IMR-90 (cell line): ENCODE results near the gene TSPEAR. TPM values are rescaled to one million over a fixed set of nuclear protein-coding genes. Genes with fewer than 3 reads are reported as not detected.

Experiments used
- ATAC-seq: fragments of 200-7000 bp; cut with Tn5 transposase; 2 replicates; pipeline ENCODE4 v1.9.1; 2020; ENCODE audit warnings: low read depth, mild to moderate bottlenecking, moderate library complexity
- BruUV-seq: library from RNA; stranded (reverse); fragments of 400-500 nt; replicated peaks from 2 replicates; lab custom pipeline; 2021; lab: Mats Ljungman, UMichigan
- CTCF ChIA-PET: fragments of 300-600 bp; formaldehyde crosslinking; extraction: SDS; loops from one replicate; lab custom pipeline; 2021; ENCODE audit warnings: antibody characterized with exemption; lab: Yijun Ruan, JAX
- POLR2A ChIA-PET: fragments of 300-600 bp; sonication (Branson Sonifier 250); formaldehyde crosslinking; loops from one replicate; lab custom pipeline; 2022; ENCODE audit warnings: antibody characterized with exemption; ENCODE audit not compliant: unreplicated experiment; lab: Charles Lee
- DNase-seq: peaks from one replicate; pipeline ENCODE4 v3.0.0; 2013
- H2AFZ ChIP-seq: replicated peaks from 2 replicates; pipeline ENCODE3; 2013; ENCODE audit warnings: low read length, mild to moderate bottlenecking; ENCODE audit not compliant: poor library complexity
- H2AK5ac ChIP-seq: 2 replicates; pipeline ENCODE4 v1.6.1; 2013; ENCODE audit warnings: low read depth, low read length, inconsistent platforms
- H2AK9ac ChIP-seq: replicated peaks from 2 replicates; pipeline ENCODE3; 2013; ENCODE audit warnings: mild to moderate bottlenecking, low read depth, low read length, moderate library complexity; ENCODE audit not compliant: poor library complexity
- H2BK120ac ChIP-seq: 2 replicates; pipeline ENCODE4 v1.6.1; 2013; ENCODE audit warnings: low read depth, low read length, inconsistent platforms
- H2BK15ac ChIP-seq: 3 replicates; pipeline ENCODE4 v1.6.1; 2013; ENCODE audit warnings: low read depth, low read length, inconsistent platforms
- H2BK20ac ChIP-seq: 2 replicates; pipeline ENCODE4 v1.6.1; 2013; ENCODE audit warnings: low read depth, mild to moderate bottlenecking, inconsistent platforms, low read length, moderate library complexity
- H2BK5ac ChIP-seq: 2 replicates; pipeline ENCODE4 v1.6.1; 2013; ENCODE audit warnings: mild to moderate bottlenecking, low read depth, low read length, inconsistent platforms; ENCODE audit not compliant: poor library complexity, severe bottlenecking
- H3K14ac ChIP-seq: replicated peaks from 2 replicates; pipeline ENCODE4 v1.6.1; 2013; ENCODE audit warnings: low read depth, low read length, inconsistent platforms
- H3K18ac ChIP-seq: 2 replicates; pipeline ENCODE4 v1.6.1; 2013; ENCODE audit warnings: low read depth, low read length, control low read depth
- H3K23ac ChIP-seq: 2 replicates; pipeline ENCODE4 v1.6.1; 2013; ENCODE audit warnings: low read depth, low read length, inconsistent platforms
- H3K27ac ChIP-seq: 2 replicates; pipeline ENCODE4 v1.5.1; 2013; ENCODE audit warnings: mild to moderate bottlenecking, control low read depth, low read length; ENCODE audit not compliant: insufficient read depth
- H3K27me3 ChIP-seq: 2 replicates; pipeline ENCODE4 v1.6.1; 2013; ENCODE audit warnings: low read length; ENCODE audit not compliant: control insufficient read depth, insufficient read depth
- H3K36me3 ChIP-seq: 2 replicates; pipeline ENCODE4 v1.6.1; 2013; ENCODE audit warnings: low read length, mixed read lengths; ENCODE audit not compliant: control insufficient read depth, insufficient read depth
- H3K4ac ChIP-seq: 2 replicates; pipeline ENCODE4 v1.6.1; 2013; ENCODE audit warnings: low read depth, low read length, inconsistent platforms
- H3K4me1 ChIP-seq: 2 replicates; pipeline ENCODE4 v1.6.1; 2013; ENCODE audit warnings: low read length, mixed read lengths; ENCODE audit not compliant: control insufficient read depth, insufficient read depth
- H3K4me2 ChIP-seq: 2 replicates; pipeline ENCODE4 v1.6.1; 2013; ENCODE audit warnings: low read depth, mild to moderate bottlenecking, control low read depth, low read length, moderate library complexity
- H3K4me3 ChIP-seq: 2 replicates; pipeline ENCODE4 v1.5.1; 2013; ENCODE audit warnings: low read depth, mild to moderate bottlenecking, control low read depth, low read length, moderate library complexity; ENCODE audit not compliant: insufficient read depth
- H3K56ac ChIP-seq: 2 replicates; pipeline ENCODE4 v1.6.1; 2013; ENCODE audit warnings: low read length, inconsistent platforms; ENCODE audit not compliant: insufficient read depth; ENCODE audit errors: extremely low read depth
- H3K79me1 ChIP-seq, 2 experiments: 2 replicates each; pipeline ENCODE4 v1.6.1; 2013; ENCODE audit warnings: low read length in 2 of 2, inconsistent platforms in 1 of 2, low read depth in 1 of 2
- H3K9ac ChIP-seq: 2 replicates; pipeline ENCODE4 v1.6.1; 2013; ENCODE audit warnings: low read depth, low read length, control low read depth
- H3K9me1 ChIP-seq: 2 replicates; pipeline ENCODE4 v1.6.1; 2013; ENCODE audit warnings: low read length, inconsistent platforms; ENCODE audit not compliant: insufficient read depth
- H3K9me3 ChIP-seq: 2 replicates; pipeline ENCODE4 v1.6.1; 2013; ENCODE audit warnings: low read length; ENCODE audit not compliant: control insufficient read depth, insufficient read depth
- H4K20me1 ChIP-seq: 2 replicates; pipeline ENCODE4 v1.6.1; 2013; ENCODE audit warnings: low read length, inconsistent platforms; ENCODE audit not compliant: insufficient read depth
- H4K5ac ChIP-seq: 2 replicates; pipeline ENCODE4 v1.6.1; 2013; ENCODE audit warnings: mild to moderate bottlenecking, low read depth, low read length, control low read depth
- H4K8ac ChIP-seq, 2 experiments: 2 replicates each; pipeline ENCODE4 v1.6.1; 2013; ENCODE audit warnings: low read depth in 2 of 2, low read length in 2 of 2, control low read depth in 1 of 2, inconsistent platforms in 1 of 2
- H4K91ac ChIP-seq: 2 replicates; pipeline ENCODE4 v1.6.1; 2013; ENCODE audit warnings: low read depth, low read length, inconsistent platforms; ENCODE audit not compliant: insufficient read depth
- BHLHE40 ChIP-seq: fragments of 150-350 bp; IDR thresholded peaks from 2 replicates; pipeline ENCODE4 v1.6.1; 2016; ENCODE audit warnings: mild to moderate bottlenecking, low read depth, low read length
- CEBPB ChIP-seq: IDR thresholded peaks from 2 replicates; pipeline ENCODE4 v1.6.1; 2012; ENCODE audit warnings: low read depth, low read length, improper control_type of control experiment
- CHD1 ChIP-seq: IDR thresholded peaks from 2 replicates; pipeline ENCODE4 v1.6.1; 2012; ENCODE audit warnings: low read depth, low read length, improper control_type of control experiment
- ELK1 ChIP-seq: fragments of 150-350 bp; IDR thresholded peaks from 2 replicates; pipeline ENCODE4 v1.6.1; 2016; ENCODE audit warnings: low read depth, mild to moderate bottlenecking, low read length, moderate library complexity, borderline replicate concordance
- FOS ChIP-seq: fragments of 150-350 bp; IDR thresholded peaks from 2 replicates; pipeline ENCODE4 v1.6.1; 2016; ENCODE audit warnings: low read depth, low read length
- MAFK ChIP-seq: IDR thresholded peaks from 2 replicates; pipeline ENCODE4 v1.6.1; 2012; ENCODE audit warnings: low read depth, low read length, improper control_type of control experiment
- MAZ ChIP-seq: IDR thresholded peaks from 2 replicates; pipeline ENCODE4 v1.6.1; 2012; ENCODE audit warnings: low read depth, mild to moderate bottlenecking, low read length, improper control_type of control experiment, moderate library complexity, borderline replicate concordance
- MXI1 ChIP-seq: IDR thresholded peaks from 2 replicates; pipeline ENCODE4 v1.6.1; 2012; ENCODE audit warnings: low read depth, mild to moderate bottlenecking, low read length, moderate library complexity, borderline replicate concordance
- NFE2L2 ChIP-seq: fragments of 150-350 bp; IDR thresholded peaks from 2 replicates; pipeline ENCODE4 v1.6.1; 2016; ENCODE audit warnings: low read depth, mild to moderate bottlenecking, low read length
- RAD21 ChIP-seq: IDR thresholded peaks from 2 replicates; pipeline ENCODE4 v1.6.1; 2012; ENCODE audit warnings: low read length, improper control_type of control experiment
- RFX5 ChIP-seq: IDR thresholded peaks from 2 replicates; pipeline ENCODE4 v1.8.0; 2012; ENCODE audit warnings: low read depth, mild to moderate bottlenecking, low read length, moderate library complexity
- SMC3 ChIP-seq: fragments of 150-350 bp; IDR thresholded peaks from 2 replicates; pipeline ENCODE4 v1.6.1; 2016; ENCODE audit warnings: low read depth, mild to moderate bottlenecking, antibody characterized with exemption, low read length, moderate library complexity
- WGBS, 2 experiments: methylation state at CpG; one replicate each; pipeline versions ENCODE4 v1.1.5 to v1.1.7; 2013; ENCODE audit warnings: missing lambda C conversion rate in 2 of 2; ENCODE audit not compliant: insufficient read length in 1 of 2; ENCODE audit errors: extremely low coverage in 2 of 2; 5-methylcytosine and 5-hydroxymethylcytosine counted together
- dilution Hi-C: fragments of 300-500 bp; cut with HindIII; formaldehyde crosslinking; loops from one replicate; pipeline ENCODE4 v1.14.3; 2018; ENCODE audit warnings: low sequenced_read_pairs; ENCODE audit not compliant: unreplicated experiment
- in situ Hi-C: fragments of 300-500 bp; cut with MboI; formaldehyde crosslinking; loops from 3 replicates; pipeline ENCODE4 v1.14.3; 2019; ENCODE audit warnings: low sequenced_read_pairs, inconsistent platforms, mixed read lengths
- intact Hi-C: fragments of 100-400 bp; cut with micrococcal nuclease; formaldehyde crosslinking; loops from 2 replicates; pipeline ENCODE4 v1.10.0; 2022
- polyA plus RNA-seq, 3 experiments: library from polyadenylated mRNA; depleted of rRNA; stranded (reverse); fragments of >200 nt; gene quantifications; 2 replicates each; pipeline ENCODE4 v1.2.3, GENCODE V29; 2012; ENCODE audit warnings: low replicate concordance in 1 of 3
- total RNA-seq: library from RNA; depleted of rRNA; stranded (reverse); fragments of >200 nt; gene quantifications from 2 replicates; pipeline ENCODE4 v1.2.3, GENCODE V29; 2012

Gene TSPEAR
- total and polyA plus RNA-seq, 2 of the 4 experiments (the other 2 are of a cell fraction): not detected

GRCh38 chr21:44718571-44718970 is 7.2 kb upstream of the TSPEAR start:
- no peaks in the 10 kb centered on the region for H3K79me1 ChIP-seq
- intact Hi-C loops: loop anchor here (10.0 kb wide), 1 partner anchor 64 kb away; the partner anchor contains the start of genes KRTAP12-3 and KRTAP12-4
- H4K20me1 ChIP-seq: no peaks in the 10 kb centered on the region
- in situ Hi-C loops: no loop called here
- H3K27me3 ChIP-seq: peaks cover 42% of the 10 kb centered on the region
- H4K91ac ChIP-seq: no peak overlapping the region
- no peak overlapping the region for H3K4me3 ChIP-seq
- no peaks in the 10 kb centered on the region for H3K4me1 ChIP-seq
- no peaks in the 10 kb centered on the region for H3K9me3 ChIP-seq
- CTCF ChIA-PET: no interaction called here
- H2AK9ac ChIP-seq: no peak overlapping the region
- H3K36me3 ChIP-seq: no peaks in the 10 kb centered on the region
- no peak overlapping the region for H3K4me2 ChIP-seq
- H4K8ac ChIP-seq: no peak overlapping the region
- no peak overlapping the region for H3K23ac ChIP-seq
- H2BK120ac ChIP-seq: no peak overlapping the region
- H2AK5ac ChIP-seq: no peak overlapping the region
- no peaks in the 10 kb centered on the region for H3K9me1 ChIP-seq
- no CpG with 5 or more reads among the region's 6 CpGs for WGBS, 2 experiments
- H2BK15ac ChIP-seq: no peak overlapping the region
- no TSS peak for BruUV-seq
- H2BK20ac ChIP-seq: no peak overlapping the region
- no peak overlapping the region for H4K5ac ChIP-seq
- H3K56ac ChIP-seq: no peak overlapping the region
- no peak for ATAC-seq
- no peak overlapping the region for H3K14ac ChIP-seq
- dilution Hi-C loops: no loop called here
- POLR2A ChIA-PET: no interaction called here
- no peak for TF ChIP-seq NFE2L2
- no peak for TF ChIP-seq SMC3
- no peak for TF ChIP-seq ELK1
- no peak for TF ChIP-seq FOS
- TF ChIP-seq RAD21: no peak
- no peak for TF ChIP-seq MAZ
- TF ChIP-seq RFX5: no peak
- TF ChIP-seq CHD1: no peak
- TF ChIP-seq BHLHE40: no peak
- TF ChIP-seq MAFK: no peak
- TF ChIP-seq MXI1: no peak
- no peak for TF ChIP-seq CEBPB
- H2AFZ ChIP-seq: no peak overlapping the region
- H2BK5ac ChIP-seq: no peak overlapping the region
- no peak overlapping the region for H3K4ac ChIP-seq
- DNase-seq: no peak
- H3K9ac ChIP-seq: no peak overlapping the region
- H3K18ac ChIP-seq: no peak overlapping the region
- H3K27ac ChIP-seq: no peak overlapping the region
